Activated gamma-delta T cell treated with anti-CD3 and anti-CD28 coated beads, Interleukin-2, amount 50 U/mL, for 16 hours (primary cell): ENCODE data around the gene GDF2.

ENCODE experiments used
- DNase-seq: peaks from one replicate; pipeline ENCODE4 v3.0.0-alpha.2; 2020; ENCODE audit warnings: low read depth

GDF2 gene

DNA sequence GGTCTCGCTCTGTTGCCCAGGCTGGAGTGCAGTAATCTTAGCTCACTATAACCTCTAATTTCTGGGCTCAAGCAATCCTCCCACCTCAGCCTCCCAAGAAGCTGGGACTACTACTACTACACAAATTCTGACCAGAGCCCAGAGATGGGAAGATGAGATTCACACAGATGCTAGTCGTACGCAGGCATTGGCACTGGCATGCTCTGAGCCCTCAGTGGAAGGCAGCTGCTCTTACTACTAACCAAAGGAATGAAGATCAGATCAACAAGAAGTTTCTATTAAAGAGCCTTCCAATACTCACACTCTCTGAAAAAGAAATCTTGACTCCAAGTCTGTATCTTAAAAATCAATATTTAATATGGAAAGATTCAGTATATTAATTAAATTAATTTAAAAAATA lies 10.7 kb downstream of the GDF2 start:
- no peak for DNase-seq

- DNase-seq: no peak
These were observed 11.3 kb downstream of the GDF2 start for GRCh38 chr10:47333532-47333931.

DNA sequence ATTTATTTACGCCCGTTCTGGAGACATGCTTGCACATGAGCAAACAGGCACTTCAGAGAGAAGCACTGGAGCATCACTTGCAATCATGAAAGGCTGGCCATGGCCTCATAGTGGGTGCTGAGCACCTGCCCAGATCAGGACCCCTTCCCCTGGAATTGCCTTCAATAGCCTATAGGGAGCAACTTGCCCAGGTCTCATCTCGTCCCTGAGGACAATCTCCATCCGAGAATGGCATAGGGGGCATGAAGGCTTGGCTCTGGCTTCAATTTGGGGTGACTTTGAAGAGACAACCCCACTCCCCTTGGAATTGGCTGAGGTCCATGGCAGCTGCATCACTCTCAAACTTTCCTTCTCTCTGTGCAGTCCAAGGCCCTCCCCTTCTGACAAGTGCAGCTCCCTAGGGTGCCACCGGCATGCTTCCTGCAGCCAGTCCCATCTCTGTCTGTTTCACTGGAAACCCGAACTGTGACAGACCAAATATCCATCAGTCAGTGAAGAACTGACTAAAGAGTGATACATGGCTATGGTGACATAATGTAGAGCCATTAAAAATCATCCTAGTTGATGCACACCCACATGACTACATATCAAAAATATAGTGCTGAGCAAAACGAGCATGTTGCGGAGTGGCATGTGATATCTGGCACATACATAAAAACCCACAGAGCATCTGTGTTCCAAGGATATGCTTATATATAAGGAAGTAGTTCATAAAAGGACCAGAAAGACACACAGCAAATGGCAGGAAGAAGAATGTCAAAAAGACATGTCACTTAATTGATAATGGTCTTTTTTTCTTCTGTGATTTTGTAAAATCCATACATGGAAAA lies 12.4 kb downstream of the GDF2 start:
- DNase-seq: no peak

- no peak for DNase-seq
These were observed 13.7 kb downstream of the GDF2 start for GRCh38 chr10:47335906-47336305.

- no peak for DNase-seq
These were observed 14.3 kb downstream of the GDF2 start for GRCh38 chr10:47336387-47337134.

DNA sequence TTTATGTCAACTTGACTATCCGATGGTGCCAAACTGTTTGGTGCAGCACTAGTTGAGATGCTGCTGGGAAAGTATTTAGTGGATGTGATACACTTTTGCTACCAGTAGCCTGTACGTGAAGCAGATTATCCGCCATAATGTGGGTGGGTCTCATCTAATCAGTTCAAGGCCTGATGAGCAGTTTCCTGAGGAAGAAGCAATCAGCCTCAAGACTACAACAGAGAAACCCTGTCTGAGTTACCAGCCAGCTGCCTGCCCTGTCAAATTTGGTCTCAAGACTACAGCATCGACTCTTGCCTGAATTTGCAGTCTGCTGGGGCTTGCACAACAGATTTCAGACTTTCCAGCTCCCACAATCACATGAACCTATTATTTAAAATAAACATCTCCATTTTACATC lies 15.1 kb downstream of the GDF2 start:
- DNase-seq: no peak

- no peak for DNase-seq
These were observed 17.0 kb downstream of the GDF2 start for GRCh38 chr10:47339186-47339735.

DNA sequence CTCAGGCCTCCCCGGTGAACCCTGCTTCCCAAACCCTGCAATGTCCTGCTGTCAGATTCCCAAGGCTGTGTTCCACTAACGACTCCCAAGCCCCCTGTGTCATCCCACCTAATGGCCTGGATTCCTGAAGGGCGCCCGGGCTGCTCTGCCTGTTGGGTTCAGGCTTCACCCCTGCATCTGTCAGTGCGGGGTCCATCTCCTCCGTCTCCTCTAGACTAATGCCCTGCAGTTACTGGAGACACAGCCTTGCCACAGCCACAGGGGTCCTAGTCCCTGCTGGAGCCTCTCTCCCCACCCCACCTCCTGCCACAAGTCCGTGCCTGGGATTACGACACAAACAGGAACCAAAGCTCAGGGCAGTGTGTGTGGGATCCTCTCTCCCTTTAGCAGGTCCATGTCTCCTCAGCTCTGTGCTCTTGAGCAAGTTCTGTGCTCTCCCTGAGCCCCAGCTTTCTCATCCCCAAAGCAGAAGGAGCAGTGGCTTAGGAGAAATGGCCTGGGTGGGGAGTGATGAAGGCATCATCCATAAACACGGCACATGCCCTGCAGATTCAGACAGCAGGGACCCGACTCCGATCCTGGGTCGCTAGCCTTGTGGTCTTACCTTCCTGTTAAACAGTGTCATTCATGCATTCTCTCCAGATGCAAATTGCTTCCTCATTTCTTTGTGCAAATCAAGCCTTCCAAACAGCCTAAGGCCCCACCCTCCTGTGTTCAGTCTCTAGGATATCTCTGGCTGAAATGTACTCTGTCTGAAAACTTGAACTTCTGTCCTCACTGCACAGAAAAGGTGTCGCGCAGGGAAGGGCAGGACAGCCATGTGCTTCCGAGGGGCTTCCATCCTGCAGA lies 17.7 kb downstream of the GDF2 start:
- DNase-seq: no peak

DNA sequence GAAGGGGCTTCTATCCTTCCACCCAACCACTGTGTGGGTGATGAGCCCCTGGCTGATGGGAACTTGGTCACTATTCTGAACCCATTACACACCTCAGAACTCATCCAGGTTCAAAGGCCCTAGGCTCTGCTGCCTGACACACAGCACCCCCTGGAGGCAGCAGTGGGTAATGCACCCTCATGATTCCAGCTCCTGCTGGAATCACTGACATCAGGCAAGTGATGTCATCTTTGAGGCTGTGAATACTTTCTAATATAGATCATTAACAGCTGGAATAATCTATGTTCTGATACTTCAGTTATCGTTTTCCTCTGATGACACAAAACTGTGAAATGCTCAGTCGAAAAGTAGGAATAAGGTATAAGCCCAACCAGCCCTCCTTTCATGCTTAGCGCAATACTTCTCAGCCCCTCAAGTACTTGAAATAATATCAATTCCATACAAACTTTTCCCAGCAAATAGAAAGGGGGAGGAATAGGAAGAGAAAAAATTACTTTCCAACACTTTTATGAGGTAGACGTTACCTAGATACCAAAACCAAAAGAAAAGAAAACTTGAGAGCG lies 18.4 kb downstream of the GDF2 start:
- peak; percentile 65 for DNase-seq

GRCh38 chr10:47344996-47345870 lies 23.0 kb downstream of the GDF2 start:
- no peak for DNase-seq

- no peak for DNase-seq
These were observed 24.5 kb downstream of the GDF2 start for GRCh38 chr10:47346581-47347302.

- no peak for DNase-seq
These were observed 25.0 kb downstream of the GDF2 start for GRCh38 chr10:47347303-47347675.

DNA sequence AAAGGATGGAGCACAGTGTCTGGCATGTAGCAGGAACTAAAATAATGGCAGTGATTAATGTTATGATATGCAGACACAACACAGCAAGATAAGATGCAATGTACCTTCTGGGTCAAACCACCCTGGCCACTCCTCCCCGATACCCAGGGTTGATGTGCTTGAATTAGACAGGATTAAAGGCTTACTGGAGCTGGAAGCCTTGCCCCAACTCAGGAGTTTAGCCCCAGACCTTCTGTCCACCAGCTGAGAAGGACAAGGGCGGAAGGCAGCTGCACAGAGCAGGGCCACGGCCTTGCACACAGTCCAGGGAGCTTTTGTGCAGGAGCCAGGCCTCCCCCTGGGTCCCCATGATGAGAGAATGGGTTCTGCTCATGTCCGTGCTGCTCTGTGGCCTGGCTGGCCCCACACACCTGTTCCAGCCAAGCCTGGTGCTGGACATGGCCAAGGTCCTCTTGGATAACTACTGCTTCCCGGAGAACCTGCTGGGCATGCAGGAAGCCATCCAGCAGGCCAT lies 25.9 kb downstream of the GDF2 start, which contains the start of gene RBP3:
Gene RBP3 (plus strand): TSS at position 226 of the 514 bp plus-strand sequence. CDS start 122 bp downstream, at position 348.
- no peak for DNase-seq

DNA sequence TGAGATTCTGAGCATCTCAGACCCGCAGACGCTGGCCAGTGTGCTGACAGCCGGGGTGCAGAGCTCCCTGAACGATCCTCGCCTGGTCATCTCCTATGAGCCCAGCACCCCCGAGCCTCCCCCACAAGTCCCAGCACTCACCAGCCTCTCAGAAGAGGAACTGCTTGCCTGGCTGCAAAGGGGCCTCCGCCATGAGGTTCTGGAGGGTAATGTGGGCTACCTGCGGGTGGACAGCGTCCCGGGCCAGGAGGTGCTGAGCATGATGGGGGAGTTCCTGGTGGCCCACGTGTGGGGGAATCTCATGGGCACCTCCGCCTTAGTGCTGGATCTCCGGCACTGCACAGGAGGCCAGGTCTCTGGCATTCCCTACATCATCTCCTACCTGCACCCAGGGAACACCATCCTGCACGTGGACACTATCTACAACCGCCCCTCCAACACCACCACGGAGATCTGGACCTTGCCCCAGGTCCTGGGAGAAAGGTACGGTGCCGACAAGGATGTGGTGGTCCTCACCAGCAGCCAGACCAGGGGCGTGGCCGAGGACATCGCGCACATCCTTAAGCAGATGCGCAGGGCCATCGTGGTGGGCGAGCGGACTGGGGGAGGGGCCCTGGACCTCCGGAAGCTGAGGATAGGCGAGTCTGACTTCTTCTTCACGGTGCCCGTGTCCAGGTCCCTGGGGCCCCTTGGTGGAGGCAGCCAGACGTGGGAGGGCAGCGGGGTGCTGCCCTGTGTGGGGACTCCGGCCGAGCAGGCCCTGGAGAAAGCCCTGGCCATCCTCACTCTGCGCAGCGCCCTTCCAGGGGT lies 26.6 kb downstream of the GDF2 start:
- no peak for DNase-seq

GRCh38 chr10:47349516-47349915 lies 27.3 kb downstream of the GDF2 start:
- DNase-seq: no peak

DNA sequence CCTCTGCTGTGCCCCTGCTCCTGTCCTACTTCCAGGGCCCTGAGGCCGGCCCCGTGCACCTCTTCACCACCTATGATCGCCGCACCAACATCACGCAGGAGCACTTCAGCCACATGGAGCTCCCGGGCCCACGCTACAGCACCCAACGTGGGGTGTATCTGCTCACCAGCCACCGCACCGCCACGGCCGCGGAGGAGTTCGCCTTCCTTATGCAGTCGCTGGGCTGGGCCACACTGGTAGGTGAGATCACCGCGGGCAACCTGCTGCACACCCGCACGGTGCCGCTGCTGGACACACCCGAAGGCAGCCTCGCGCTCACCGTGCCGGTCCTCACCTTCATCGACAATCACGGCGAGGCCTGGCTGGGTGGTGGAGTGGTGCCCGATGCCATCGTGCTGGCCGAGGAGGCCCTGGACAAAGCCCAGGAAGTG lies 27.7 kb downstream of the GDF2 start:
- no peak for DNase-seq

DNA sequence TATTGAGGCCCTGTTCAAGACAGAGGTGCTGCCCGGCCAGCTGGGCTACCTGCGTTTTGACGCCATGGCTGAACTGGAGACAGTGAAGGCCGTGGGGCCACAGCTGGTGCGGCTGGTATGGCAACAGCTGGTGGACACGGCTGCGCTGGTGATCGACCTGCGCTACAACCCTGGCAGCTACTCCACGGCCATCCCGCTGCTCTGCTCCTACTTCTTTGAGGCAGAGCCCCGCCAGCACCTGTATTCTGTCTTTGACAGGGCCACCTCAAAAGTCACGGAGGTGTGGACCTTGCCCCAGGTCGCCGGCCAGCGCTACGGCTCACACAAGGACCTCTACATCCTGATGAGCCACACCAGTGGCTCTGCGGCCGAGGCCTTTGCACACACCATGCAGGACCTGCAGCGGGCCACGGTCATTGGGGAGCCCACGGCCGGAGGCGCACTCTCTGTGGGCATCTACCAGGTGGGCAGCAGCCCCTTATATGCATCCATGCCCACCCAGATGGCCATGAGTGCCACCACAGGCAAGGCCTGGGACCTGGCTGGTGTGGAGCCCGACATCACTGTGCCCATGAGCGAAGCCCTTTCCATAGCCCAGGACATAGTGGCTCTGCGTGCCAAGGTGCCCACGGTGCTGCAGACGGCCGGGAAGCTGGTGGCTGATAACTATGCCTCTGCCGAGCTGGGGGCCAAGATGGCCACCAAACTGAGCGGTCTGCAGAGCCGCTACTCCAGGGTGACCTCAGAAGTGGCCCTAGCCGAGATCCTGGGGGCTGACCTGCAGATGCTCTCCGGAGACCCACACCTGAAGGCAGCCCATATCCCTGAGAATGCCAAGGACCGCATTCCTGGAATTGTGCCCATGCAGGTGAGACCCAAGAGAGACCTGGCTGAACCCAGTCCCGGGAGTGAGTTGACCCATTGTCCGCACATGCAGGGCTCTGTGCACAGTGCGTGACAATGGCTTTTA lies 28.7 kb downstream of the GDF2 start:
- no peak for DNase-seq
